A549 (cell line): ENCODE data around the gene ATXN10.

ENCODE experiments used
- CHD2 ChIP-seq: fragments of 150-350 bp; IDR thresholded peaks from 2 replicates; pipeline ENCODE4 v1.6.1; 2014; ENCODE audit warnings: low read length; ENCODE audit not compliant: partially characterized antibody
- HEYL ChIP-seq: fragments of 250-450 bp; sonication (Bioruptor Pico); IDR thresholded peaks from 2 replicates; pipeline ENCODE4 v1.8.0; 2021; ENCODE audit warnings: mild to moderate bottlenecking, moderate library complexity

GRCh38 chr22:45812910-45813309 lies 141.3 kb downstream of the ATXN10 start:
- no peak for TF ChIP-seq HEYL
- no peak for TF ChIP-seq CHD2
